Measurements from ENCODE around the gene CD40. TPM values are rescaled to one million over a fixed set of nuclear protein-coding genes. Genes with fewer than 3 reads are reported as not detected.

Gene CD40
- total and polyA plus RNA-seq, 2 of the 4 experiments (the other 2 are of a cell fraction), result 0.36 to 0.92 TPM

- no peak overlapping the region for H2AK5ac ChIP-seq (ENCODE audit: low read depth, low read length)
- no peaks in the 10 kb centered on the region for H3K4me1 ChIP-seq (ENCODE audit: control insufficient read depth, insufficient read depth, low read length)
- H4K91ac ChIP-seq (ENCODE audit: insufficient read depth, low read depth, low read length), result no peak overlapping the region
- no peaks in the 10 kb centered on the region for H3K9me1 ChIP-seq (ENCODE audit: insufficient read depth, low read length)
- H4K5ac ChIP-seq (ENCODE audit: low read depth, low read length), result no peak overlapping the region
- H2BK20ac ChIP-seq (ENCODE audit: low read depth, low read length), result no peak overlapping the region
- no peak overlapping the region for H3K4me3 ChIP-seq (ENCODE audit: insufficient read depth, low read depth, low read length)
- no peak overlapping the region for H3K18ac ChIP-seq (ENCODE audit: low read depth, low read length)
- no peaks in the 10 kb centered on the region for H3K36me3 ChIP-seq (ENCODE audit: control insufficient read depth, insufficient read depth, low read length)
- in situ Hi-C loops (cut with MboI; ENCODE audit: low sequenced_read_pairs) (no loop called here), dilution Hi-C loops (cut with HindIII; ENCODE audit: low sequenced_read_pairs, unreplicated experiment) (no loop called here), intact Hi-C loops (cut with micrococcal nuclease) (no loop called here)
- no peak overlapping the region for H3K23ac ChIP-seq (ENCODE audit: low read depth, low read length)
- ATAC-seq (ENCODE audit: low read depth), result no peak
- no peak overlapping the region for H3K14ac ChIP-seq (replicated peaks; ENCODE audit: low read depth, low read length)
- no peak overlapping the region for H3K56ac ChIP-seq (ENCODE audit: extremely low read depth, insufficient read depth, low read length)
- H4K20me1 ChIP-seq (ENCODE audit: insufficient read depth, low read length), result no peaks in the 10 kb centered on the region
- no peak overlapping the region for H3K9ac ChIP-seq (ENCODE audit: low read depth, low read length)
- no peak overlapping the region for H2BK15ac ChIP-seq (ENCODE audit: low read depth, low read length)
- H3K27me3 ChIP-seq (ENCODE audit: control insufficient read depth, insufficient read depth, low read length), result peaks cover 42% of the 10 kb centered on the region
- H3K9me3 ChIP-seq (ENCODE audit: control insufficient read depth, insufficient read depth, low read length), result no peaks in the 10 kb centered on the region
- no peak for DNase-seq
- ChIA-PET POLR2A (ENCODE audit: unreplicated experiment) (no interaction called here), CTCF (interaction anchor here (0.6 to 0.7 kb wide), 2 partner anchors 296 to 825 kb away, joined by 6 read pairs; no protein-coding TSS in a partner anchor)
- BruUV-seq (replicated peaks), result no TSS peak
- H2AK9ac ChIP-seq (replicated peaks; ENCODE audit: low read depth, low read length, poor library complexity), result no peak overlapping the region
- no peak overlapping the region for H2BK120ac ChIP-seq (ENCODE audit: low read depth, low read length)
- H3K4ac ChIP-seq (ENCODE audit: low read depth, low read length), result no peak overlapping the region
- H4K8ac ChIP-seq (ENCODE audit: low read depth in 2 of 2, low read length in 2 of 2), result no peak overlapping the region
- H3K4me2 ChIP-seq (ENCODE audit: low read depth, low read length), result no peak overlapping the region
- no peak overlapping the region for H2BK5ac ChIP-seq (ENCODE audit: low read depth, low read length, poor library complexity, severe bottlenecking)
- no peak overlapping the region for H3K27ac ChIP-seq (ENCODE audit: insufficient read depth, low read length)
- TF ChIP-seq RCOR1 (IDR thresholded peaks at IDR 0.05; ENCODE audit: insufficient replicate concordance, low read length) (no peak), MAZ (IDR thresholded peaks at IDR 0.05; ENCODE audit: borderline replicate concordance, low read depth, low read length) (no peak), MAFK (IDR thresholded peaks at IDR 0.05; ENCODE audit: low read depth, low read length) (no peak), NFE2L2 (IDR thresholded peaks at IDR 0.05; ENCODE audit: low read depth, low read length) (no peak), ELK1 (IDR thresholded peaks at IDR 0.05; ENCODE audit: borderline replicate concordance, low read depth, low read length) (no peak)
- H2AFZ ChIP-seq (replicated peaks; ENCODE audit: low read length, poor library complexity), result no peak overlapping the region
- WGBS, 2 experiments (ENCODE audit: extremely low coverage in 2 of 2, insufficient read length in 1 of 2), result 0% methylated on average over 1 of the region's 5 CpGs; no CpG with 5 or more reads in 1 of the 2 experiments
- H3K79me1 ChIP-seq (ENCODE audit: low read depth in 1 of 2, low read length in 2 of 2), result no peaks in the 10 kb centered on the region
These were observed 24.0 kb downstream of the CD40 start for GRCh38 chr20:46142124-46142523.

Measured in IMR-90 (cell line).